Ovary (tissue), 3 donors: Measurements from ENCODE around the gene SPIN1.

ENCODE experiments used
- CTCF ChIP-seq, 3 donors: fragments of 450-650 bp in 2 of 3; fragments of 200-600 bp in 1 of 3; IDR thresholded peaks; one replicate each; pipeline versions ENCODE4 v1.5.1 to v1.8.0; 2016 to 2022; ENCODE audit warnings: antibody characterized with exemption in 3 of 3, mild to moderate bottlenecking in 1 of 3
- POLR2A ChIP-seq: fragments of 450-650 bp; IDR thresholded peaks from one replicate; pipeline ENCODE4 v1.6.1; 2017; ENCODE audit warnings: antibody characterized with exemption, mild to moderate bottlenecking, moderate library complexity
- donor health status: DM: no; HTN: no; CAD: no.

DNA sequence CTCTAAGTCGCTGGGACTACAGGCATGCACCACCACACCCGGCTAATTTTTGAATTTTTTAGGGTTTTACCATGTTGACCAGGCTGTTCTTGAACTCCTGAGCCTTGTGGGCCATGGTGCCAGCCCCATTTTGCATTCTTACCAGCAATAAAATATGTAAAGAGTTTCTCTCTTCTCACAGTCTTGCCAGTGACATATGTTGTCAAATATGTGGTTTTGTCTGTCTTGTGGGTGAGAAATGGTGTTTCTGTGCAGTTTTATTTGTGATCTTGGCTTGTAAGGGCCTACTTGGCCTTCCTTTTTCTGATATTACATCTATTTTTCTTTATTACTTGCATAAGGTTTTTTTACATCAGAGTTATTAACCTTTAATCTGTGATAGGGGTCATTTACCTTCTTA lies 47.1 kb downstream of the SPIN1 start:
- TF ChIP-seq CTCF (IDR thresholded peaks at IDR 0.05): no peak
- no peak for TF ChIP-seq POLR2A
